PFSK-1 (cell line): ENCODE measurements around the gene ATF7IP2.

Experiments
- FOXP2 ChIP-seq: optimal IDR thresholded peaks from 2 replicates; pipeline ENCODE3; 2011; ENCODE audit warnings: borderline replicate concordance, control low read depth, inconsistent platforms; ENCODE audit not compliant: insufficient read depth; ENCODE audit errors: extremely low read length, extremely low read depth
- POLR2AphosphoS5 ChIP-seq: IDR thresholded peaks from 2 replicates; pipeline ENCODE4 v1.6.1; 2012; ENCODE audit warnings: low read depth, mild to moderate bottlenecking, control low read depth, low read length, moderate library complexity
- REST ChIP-seq, 2 experiments: IDR thresholded peaks; 2 replicates each; pipeline versions ENCODE4 v1.6.1 to v1.8.0; 2011 to 2012; ENCODE audit warnings: low read depth in 2 of 2, low read length in 2 of 2, control low read depth in 1 of 2, inconsistent platforms in 1 of 2, mild to moderate bottlenecking in 1 of 2, moderate library complexity in 1 of 2; ENCODE audit not compliant: insufficient read depth in 1 of 2
- SIN3A ChIP-seq: IDR thresholded peaks from 2 replicates; pipeline ENCODE4 v1.6.1; 2012; ENCODE audit warnings: mild to moderate bottlenecking, low read length, moderate library complexity, borderline replicate concordance; ENCODE audit not compliant: insufficient read depth
- TAF1 ChIP-seq: IDR thresholded peaks from 2 replicates; pipeline ENCODE4 v1.6.1; 2012; ENCODE audit warnings: low read length, control low read depth, borderline replicate concordance; ENCODE audit not compliant: insufficient read depth

ATF7IP2 gene

DNA sequence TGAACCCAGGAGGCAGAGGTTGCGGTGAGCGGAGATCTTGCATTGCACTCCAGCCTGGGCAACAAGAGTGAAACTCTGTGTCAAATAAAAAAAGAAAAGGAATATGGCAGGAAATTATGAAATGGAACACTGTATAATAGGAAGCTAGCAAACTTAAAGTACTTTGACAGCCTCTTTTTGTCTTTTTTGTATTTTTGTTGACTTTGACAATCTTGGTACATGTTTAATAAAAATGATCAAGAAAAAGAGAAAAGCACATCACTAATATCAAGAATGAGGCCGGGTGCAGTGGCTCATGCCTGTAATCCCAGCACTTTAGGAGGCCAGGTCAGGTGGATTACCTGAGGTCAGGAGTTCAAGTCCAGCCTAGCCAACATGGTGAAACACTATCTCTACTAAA, 5.5 kb downstream of the ATF7IP2 start:
- no peak for TF ChIP-seq SIN3A
- no peak for TF ChIP-seq REST (IDR thresholded peaks at IDR 0.05; ENCODE audit: insufficient read depth in 1 of 2, low read depth in 2 of 2, low read length in 2 of 2)
- no peak for TF ChIP-seq FOXP2
- TF ChIP-seq TAF1, result no peak
- no peak for TF ChIP-seq POLR2AphosphoS5

DNA sequence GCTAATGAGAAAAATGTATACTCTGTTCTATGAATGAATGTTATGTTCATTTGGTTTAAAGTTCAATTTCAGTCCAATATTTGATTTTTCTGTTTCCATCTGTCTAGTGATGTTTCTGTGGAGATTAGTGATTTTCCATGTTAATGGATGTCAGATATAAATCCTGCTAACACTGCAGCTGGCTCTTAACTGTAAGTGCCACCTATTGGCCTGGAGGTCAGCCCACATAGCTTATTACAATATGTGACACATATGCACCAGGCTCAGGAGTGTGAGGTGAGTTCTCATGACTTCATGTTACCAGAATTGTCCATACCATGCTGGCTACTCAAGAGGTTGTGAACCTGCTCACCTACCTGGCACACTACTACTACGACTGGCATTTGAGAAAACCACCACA, 17.1 kb downstream of the ATF7IP2 start:
- no peak for TF ChIP-seq POLR2AphosphoS5
- TF ChIP-seq FOXP2, result no peak
- TF ChIP-seq REST (IDR thresholded peaks at IDR 0.05; ENCODE audit: insufficient read depth in 1 of 2, low read depth in 2 of 2, low read length in 2 of 2), result no peak
- no peak for TF ChIP-seq SIN3A
- TF ChIP-seq TAF1, result no peak

GRCh38 chr16:10405386-10405939, 19.6 kb downstream of the ATF7IP2 start:
- TF ChIP-seq REST (IDR thresholded peaks at IDR 0.05; ENCODE audit: insufficient read depth in 1 of 2, low read depth in 2 of 2, low read length in 2 of 2) (no peak), POLR2AphosphoS5 (no peak), FOXP2 (no peak), SIN3A (no peak), TAF1 (no peak)

- TF ChIP-seq REST (IDR thresholded peaks at IDR 0.05; ENCODE audit: insufficient read depth in 1 of 2, low read depth in 2 of 2, low read length in 2 of 2) (no peak), FOXP2 (no peak), TAF1 (no peak), POLR2AphosphoS5 (no peak), SIN3A (no peak)
Measured at GRCh38 chr16:10408824-10409381, 23.0 kb downstream of the ATF7IP2 start.

DNA sequence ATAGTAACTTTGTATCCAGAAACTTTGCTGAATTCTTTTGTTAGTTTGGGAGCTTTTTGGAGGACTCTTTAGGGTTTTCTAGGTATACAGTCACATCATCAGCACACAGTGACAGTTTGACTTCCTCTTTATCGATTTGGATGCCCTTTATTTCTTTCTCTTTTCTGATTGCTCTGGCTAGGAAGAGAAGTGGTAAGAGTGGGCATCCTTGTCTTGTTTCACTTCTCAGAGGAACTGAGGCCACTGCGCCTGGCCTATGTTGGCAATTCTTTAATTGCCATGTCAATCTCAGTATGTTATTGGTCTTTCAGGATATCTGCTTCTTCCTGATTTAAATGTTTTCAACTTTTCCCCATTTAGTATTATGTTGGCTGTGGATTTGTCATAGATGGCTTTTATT, 24.6 kb downstream of the ATF7IP2 start:
- TF ChIP-seq TAF1 (no peak), FOXP2 (no peak), SIN3A (no peak), POLR2AphosphoS5 (no peak), REST (IDR thresholded peaks at IDR 0.05; ENCODE audit: insufficient read depth in 1 of 2, low read depth in 2 of 2, low read length in 2 of 2) (no peak)
